GM23338 (cell line): ENCODE data around the gene BBX.

ENCODE experiments used
- CREB1 ChIP-seq: fragments of 250-450 bp; sonication (Bioruptor Pico); IDR thresholded peaks from 2 replicates; pipeline ENCODE4 v1.5.0; 2020; ENCODE audit warnings: low read depth, mild to moderate bottlenecking, moderate library complexity
- CTCF ChIP-seq, 2 experiments: fragments of 200-600 bp in 1 of 2; sonication (generic) in 1 of 2; conservative IDR thresholded peaks; 2 replicates each; pipeline versions ENCODE4 v1.5.1 to v1.6.1; 2016 to 2017; ENCODE audit warnings: antibody characterized with exemption in 2 of 2, low read depth in 2 of 2, mild to moderate bottlenecking in 2 of 2, moderate library complexity in 1 of 2
- EZH2 ChIP-seq: fragments of 200-600 bp; sonication (generic); IDR thresholded peaks from one replicate; pipeline ENCODE4 v1.8.0; 2017; ENCODE audit warnings: antibody characterized with exemption, mild to moderate bottlenecking, low read depth; ENCODE audit not compliant: unreplicated experiment
- EZH2phosphoT487 ChIP-seq: fragments of 200-600 bp; sonication (generic); IDR thresholded peaks from one replicate; pipeline ENCODE4 v1.8.1; 2018; ENCODE audit warnings: antibody characterized with exemption; ENCODE audit not compliant: unreplicated experiment
- JUNB ChIP-seq: IDR thresholded peaks from one replicate; pipeline ENCODE4 v1.6.1; 2016; ENCODE audit warnings: antibody characterized with exemption; ENCODE audit not compliant: unreplicated experiment
- POLR2AphosphoS5 ChIP-seq: IDR thresholded peaks from 2 replicates; pipeline ENCODE4 v1.6.1; 2016; ENCODE audit warnings: antibody characterized with exemption, low read depth
- REST ChIP-seq: IDR thresholded peaks from one replicate; pipeline ENCODE4 v1.6.1; 2018; ENCODE audit warnings: antibody characterized with exemption; ENCODE audit not compliant: unreplicated experiment

DNA sequence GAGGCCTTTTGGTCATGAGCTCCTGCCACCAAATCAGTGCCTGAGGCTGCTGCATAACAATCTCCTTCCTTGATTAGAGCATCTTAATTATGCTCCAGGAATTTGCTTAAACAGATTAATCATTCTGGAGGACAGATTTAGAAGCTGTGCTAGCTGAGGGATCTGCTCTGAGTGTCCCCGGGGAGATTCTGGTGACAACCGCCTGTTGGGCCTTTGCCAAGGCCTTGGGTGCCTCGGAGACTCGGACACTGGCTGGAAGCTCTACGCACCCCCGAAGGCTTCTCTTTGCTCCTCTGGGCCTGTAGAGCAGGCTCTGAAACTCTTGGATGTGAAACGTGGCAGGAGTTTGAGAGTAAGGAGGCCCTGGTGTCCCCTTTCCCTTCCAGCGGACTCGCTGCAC is 304.0 kb downstream of the BBX start:
- TF ChIP-seq POLR2AphosphoS5 = no peak
- TF ChIP-seq CTCF (conservative IDR thresholded peaks at IDR 0.05; ENCODE audit: low read depth in 2 of 2) = no peak
- no peak for TF ChIP-seq JUNB
- TF ChIP-seq CREB1 (CRISPR knock-in tag) = no peak
- TF ChIP-seq REST = no peak
- no peak for TF ChIP-seq EZH2
- TF ChIP-seq EZH2phosphoT487 = no peak
